Stimulated activated CD8-positive, alpha-beta memory T cell treated with anti-CD3 and anti-CD28 coated beads, Interleukin-7, amount 100 ng/mL, for 24 hours (primary cell): ENCODE measurements around the gene SNTB2.

Source experiments
- DNase-seq: peaks from one replicate; pipeline ENCODE4 v3.0.0-alpha.2; 2020; ENCODE audit warnings: low read depth

The SNTB2 gene

GRCh38 chr16:69340095-69340644 lies 153.2 kb downstream of the SNTB2 start:
- DNase-seq, result no peak

GRCh38 chr16:69344171-69344570 lies 157.2 kb downstream of the SNTB2 start:
- no peak for DNase-seq

GRCh38 chr16:69345923-69346322 lies 159.0 kb downstream of the SNTB2 start:
- no peak for DNase-seq

GRCh38 chr16:69346683-69347082 lies 159.7 kb downstream of the SNTB2 start:
- no peak for DNase-seq

GRCh38 chr16:69348222-69348621 lies 161.3 kb downstream of the SNTB2 start:
- no peak for DNase-seq

- DNase-seq, result no peak
These were observed 162.6 kb downstream of the SNTB2 start for GRCh38 chr16:69349536-69349935.

- DNase-seq, result no peak
These were observed 163.7 kb downstream of the SNTB2 start for GRCh38 chr16:69350536-69351133.

- DNase-seq, result no peak
These were observed 164.5 kb downstream of the SNTB2 start, which contains the start of gene TMED6 for GRCh38 chr16:69351309-69352027. TMED6 (minus strand) TSS chr16:69351786; CDS start chr16:69351753, 33 bp downstream.
